ENCODE results near the gene TBC1D2B. TPM values are rescaled to one million over a fixed set of nuclear protein-coding genes. Genes with fewer than 3 reads are reported as not detected.

TBC1D2B gene
- total RNA-seq, 1 experiment from 2014 or later: 18.3 TPM

- TF ChIP-seq PRDM15 (CRISPR knock-in tag; IDR thresholded peaks at IDR 0.05): no peak
- no peak for TF ChIP-seq ZNF317 (CRISPR knock-in tag; IDR thresholded peaks at IDR 0.05; ENCODE audit: borderline replicate concordance, low read depth)
- no peak for TF ChIP-seq E2F1 (CRISPR knock-in tag; IDR thresholded peaks at IDR 0.05)
- TF ChIP-seq KAT7 (CRISPR knock-in tag; IDR thresholded peaks at IDR 0.05; ENCODE audit: borderline replicate concordance): no peak
- TF ChIP-seq ZNF416 (CRISPR knock-in tag; IDR thresholded peaks at IDR 0.05): no peak
- TF ChIP-seq ESRRA (CRISPR knock-in tag; IDR thresholded peaks at IDR 0.05; ENCODE audit: borderline replicate concordance): no peak
- TF ChIP-seq ZNF671 (CRISPR knock-in tag; IDR thresholded peaks at IDR 0.05): no peak
- no peak for TF ChIP-seq ATF2 (CRISPR knock-in tag; IDR thresholded peaks at IDR 0.05; ENCODE audit: borderline replicate concordance, low read depth)
- no peak for TF ChIP-seq MYBL2 (CRISPR knock-in tag; IDR thresholded peaks at IDR 0.05)
- TF ChIP-seq NFE2L1 (CRISPR knock-in tag; IDR thresholded peaks at IDR 0.05): no peak
- TF ChIP-seq ZMAT4 (CRISPR knock-in tag; IDR thresholded peaks at IDR 0.05): no peak
- TF ChIP-seq MAX (CRISPR knock-in tag; IDR thresholded peaks at IDR 0.05): no peak
- no peak for TF ChIP-seq TP53 (CRISPR knock-in tag; IDR thresholded peaks at IDR 0.05)
Measured at GRCh38 chr15:78083687-78084448, 6.4 kb upstream of the TBC1D2B start (continued).

- Mint-ChIP-seq H3K4me1 (no peaks in the 10 kb centered on the region), H3K27ac (no peak overlapping the region), H3K36me3 (no peaks in the 10 kb centered on the region), H3K27me3 (ENCODE audit: low read depth) (peaks cover 10% of the 10 kb centered on the region), H3K9me3 (no peaks in the 10 kb centered on the region), H3K4me3 (no peak overlapping the region)
- ChIA-PET CTCF (interaction anchor here (0.7 to 2.9 kb wide), 2 partner anchors 25 to 183 kb away, joined by 3 to 8 read pairs; no protein-coding TSS in a partner anchor), POLR2A (no interaction called here)
- no peak; the same call in 1 of the 2 replicates for ATAC-seq
- TF ChIP-seq JUN (CRISPR knock-in tag; IDR thresholded peaks at IDR 0.05) (no peak), TCF7 (CRISPR knock-in tag; IDR thresholded peaks at IDR 0.05; ENCODE audit: low read depth) (no peak), GRHL2 (CRISPR knock-in tag; IDR thresholded peaks at IDR 0.05; ENCODE audit: insufficient replicate concordance, severe bottlenecking) (no peak), ZNF232 (CRISPR knock-in tag; IDR thresholded peaks at IDR 0.05) (no peak), E2F4 (CRISPR knock-in tag; IDR thresholded peaks at IDR 0.05; ENCODE audit: borderline replicate concordance, low read depth) (no peak)
- no peak for DNase-seq (ENCODE audit: low spot score)
Measured at GRCh38 chr15:78083186-78083585, 5.7 kb upstream of the TBC1D2B start.

All from WTC11 (cell line).